Tibial nerve (tissue), 4 donors: ENCODE measurements around the gene MT4.

ENCODE experiments used
- CTCF ChIP-seq, 5 experiments: fragments of 200-600 bp in 3 of 5; fragments of 450-650 bp in 2 of 5; sonication (generic) in 3 of 5; IDR thresholded peaks; one replicate each; pipeline ENCODE4 v1.5.1; 2016 to 2019; ENCODE audit warnings: antibody characterized with exemption in 5 of 5, mild to moderate bottlenecking in 3 of 5, moderate library complexity in 2 of 5
- EP300 ChIP-seq, 2 donors: sonication (generic); formaldehyde crosslinking; IDR thresholded peaks; one replicate each; pipeline ENCODE4 v1.6.1; 2017; ENCODE audit warnings: antibody characterized with exemption in 2 of 2, mild to moderate bottlenecking in 1 of 2
- POLR2A ChIP-seq, 2 donors: fragments of 450-650 bp; IDR thresholded peaks; one replicate each; pipeline ENCODE4 v1.6.1; 2017; ENCODE audit warnings: antibody characterized with exemption in 2 of 2, mild to moderate bottlenecking in 2 of 2, moderate library complexity in 2 of 2

DNA sequence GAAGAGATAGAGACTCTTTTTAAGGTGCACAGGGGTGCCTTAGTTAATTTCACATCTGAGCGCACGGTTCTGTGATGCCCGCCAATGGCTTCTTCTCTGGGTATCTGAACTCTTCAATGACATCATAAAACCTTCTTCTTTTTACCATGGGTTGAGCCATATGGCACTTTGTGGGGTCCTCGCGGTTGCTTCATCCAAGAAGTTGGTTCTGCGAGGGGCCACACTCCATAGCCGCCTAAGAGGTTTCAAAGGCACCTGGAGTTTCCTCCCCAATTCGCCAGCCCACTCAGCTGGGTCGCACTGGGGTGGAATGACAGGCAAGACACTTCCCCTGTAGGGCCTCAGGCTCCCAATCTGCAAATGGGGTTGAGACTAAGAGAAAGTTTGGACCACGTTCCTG lies 10.4 kb upstream of the MT4 start:
- no peak for TF ChIP-seq EP300 (IDR thresholded peaks at IDR 0.05)
- no peak for TF ChIP-seq CTCF (IDR thresholded peaks at IDR 0.05)
- no peak for TF ChIP-seq POLR2A (IDR thresholded peaks at IDR 0.05)
